Subcutaneous abdominal adipose tissue (tissue), 5 donors: Measurements from ENCODE around the gene MRPL14.

ENCODE experiments used
- H3K27ac ChIP-seq: one replicate; pipeline ENCODE4 v1.7.0; 2013; ENCODE audit warnings: low read depth, mild to moderate bottlenecking, inconsistent platforms, low read length, moderate library complexity
- H3K27me3 ChIP-seq, 5 donors: one replicate each; pipeline ENCODE4 v1.7.0; 2013; ENCODE audit warnings: low read length in 5 of 5, inconsistent platforms in 1 of 5; ENCODE audit not compliant: control insufficient read depth in 5 of 5, insufficient read depth in 4 of 5
- H3K36me3 ChIP-seq, 5 donors: one replicate each; pipeline ENCODE4 v1.7.0; 2013; ENCODE audit warnings: low read length in 5 of 5; ENCODE audit not compliant: control insufficient read depth in 5 of 5, insufficient read depth in 5 of 5
- H3K4me1 ChIP-seq, 5 donors: one replicate each; pipeline ENCODE4 v1.7.0; 2013; ENCODE audit warnings: low read length in 5 of 5, mild to moderate bottlenecking in 3 of 5, moderate library complexity in 1 of 5; ENCODE audit not compliant: control insufficient read depth in 5 of 5, insufficient read depth in 5 of 5
- H3K4me3 ChIP-seq, 5 donors: one replicate each; pipeline ENCODE4 v1.7.0; 2013; ENCODE audit warnings: low read length in 5 of 5, low read depth in 1 of 5
- H3K9ac ChIP-seq, 5 donors: one replicate each; pipeline ENCODE4 v1.7.0; 2013; ENCODE audit warnings: low read length in 5 of 5, mild to moderate bottlenecking in 4 of 5, moderate library complexity in 3 of 5
- H3K9me3 ChIP-seq, 5 donors: one replicate each; pipeline ENCODE4 v1.7.0; 2013; ENCODE audit warnings: low read length in 5 of 5; ENCODE audit not compliant: control insufficient read depth in 5 of 5
- donor health status: healthy.
- donor health status: healthy.
- donor health status: healthy.
- donor health status: healthy.
- donor health status: healthy.

MRPL14 gene

DNA sequence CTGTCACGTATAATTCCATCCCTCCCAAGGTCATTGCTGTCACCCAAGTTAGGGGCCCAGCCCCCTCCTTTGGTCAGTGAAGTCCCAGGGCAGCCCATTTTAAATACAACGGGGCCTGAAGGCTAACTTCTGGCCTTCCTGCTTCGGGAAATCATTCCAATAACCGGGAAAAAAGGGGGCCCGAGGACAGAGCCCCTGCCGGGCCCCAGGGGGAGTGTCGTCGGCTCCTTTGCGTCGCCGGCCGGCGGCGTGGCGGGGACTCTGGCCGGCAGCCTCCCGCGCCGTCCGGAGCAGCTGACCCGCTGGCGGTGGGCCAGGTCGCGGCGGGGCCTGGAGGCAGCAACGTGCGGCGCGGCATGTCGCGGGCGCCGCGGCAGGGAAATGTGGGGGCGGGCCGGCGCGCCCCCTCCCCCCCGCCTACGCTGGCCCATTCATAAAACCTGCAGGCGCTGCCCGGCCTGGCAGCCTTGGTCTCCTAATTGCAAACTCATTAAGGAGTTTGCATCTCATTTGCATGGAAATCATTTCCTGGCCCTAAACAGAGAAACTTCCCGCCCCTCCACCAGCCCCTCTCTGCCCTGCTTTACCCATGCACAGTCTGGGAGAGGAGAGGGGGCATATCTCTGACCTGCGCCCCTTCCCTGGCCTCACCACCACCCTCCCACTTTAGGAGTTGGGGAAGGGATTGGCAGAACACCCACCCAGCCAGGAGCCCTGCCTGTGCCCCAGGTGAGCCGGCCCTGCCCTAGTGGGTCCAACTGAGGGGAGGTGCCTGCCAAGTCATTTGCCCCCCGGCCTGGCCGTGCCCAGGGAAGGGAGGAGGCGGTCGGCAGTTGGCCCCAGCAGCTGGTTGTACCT is 50.7 kb downstream of the MRPL14 start:
- no peak overlapping the region for H3K27ac ChIP-seq

DNA sequence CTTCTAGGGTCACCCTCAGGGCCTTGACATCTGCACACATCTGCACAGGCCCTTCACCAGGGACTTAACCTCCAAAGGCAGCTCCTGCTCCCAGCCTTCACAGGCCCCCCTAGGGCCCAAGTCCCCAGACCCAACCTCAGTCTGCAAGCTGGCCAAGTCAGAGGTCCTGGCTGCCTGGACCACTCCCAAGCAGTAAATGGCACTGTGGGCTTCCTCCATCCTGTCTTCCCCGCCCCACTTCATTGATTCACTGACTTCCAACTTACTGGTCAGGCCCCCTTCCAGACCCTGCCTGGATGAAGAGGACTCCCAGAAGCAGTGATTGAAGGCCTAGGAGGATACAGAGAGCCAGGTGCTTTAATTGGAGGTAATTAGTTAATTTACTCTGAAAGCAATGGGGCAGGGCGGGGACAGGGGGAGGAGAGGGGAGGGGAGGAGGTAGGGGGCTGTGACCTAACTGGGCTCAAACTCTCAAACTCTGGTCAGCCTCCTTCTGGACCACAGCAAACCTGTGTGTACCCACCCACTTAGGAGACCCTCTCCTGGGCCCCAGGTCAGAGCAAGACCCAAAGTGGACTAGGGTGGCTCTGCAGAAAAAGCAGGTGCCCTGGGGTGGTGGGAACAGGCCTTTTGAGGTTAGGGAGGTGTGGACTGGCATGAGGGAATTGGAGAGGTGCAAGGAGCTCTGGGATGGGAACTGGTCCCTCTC is 51.5 kb downstream of the MRPL14 start:
- H3K27me3 ChIP-seq: peaks cover 0 to 3% (median 0%) of the 10 kb centered on the region in 5 donors
- H3K36me3 ChIP-seq: no peaks in the 10 kb centered on the region
- H3K9ac ChIP-seq: no peak overlapping the region
- no peak overlapping the region for H3K27ac ChIP-seq
- peaks cover 2 to 31% (median 27%) of the 10 kb centered on the region in 5 donors for H3K4me1 ChIP-seq
- H3K4me3 ChIP-seq: peak overlapping the region in 1 of 5 donors; percentile 41
- H3K9me3 ChIP-seq: no peaks in the 10 kb centered on the region

More for the DNA sequence above, 50.7 kb downstream of the MRPL14 start:
- Histone ChIP-seq H3K9me3 (no peaks in the 10 kb centered on the region), H3K9ac (peak overlapping the region in 1 of 5 donors; percentile 45), H3K4me1 (peaks cover 2 to 31% (median 27%) of the 10 kb centered on the region in 5 donors), H3K36me3 (no peaks in the 10 kb centered on the region), H3K27me3 (peaks cover 0 to 3% (median 0%) of the 10 kb centered on the region in 5 donors), H3K4me3 (peak overlapping the region in 2 of 5 donors; percentile 6 to 41)

DNA sequence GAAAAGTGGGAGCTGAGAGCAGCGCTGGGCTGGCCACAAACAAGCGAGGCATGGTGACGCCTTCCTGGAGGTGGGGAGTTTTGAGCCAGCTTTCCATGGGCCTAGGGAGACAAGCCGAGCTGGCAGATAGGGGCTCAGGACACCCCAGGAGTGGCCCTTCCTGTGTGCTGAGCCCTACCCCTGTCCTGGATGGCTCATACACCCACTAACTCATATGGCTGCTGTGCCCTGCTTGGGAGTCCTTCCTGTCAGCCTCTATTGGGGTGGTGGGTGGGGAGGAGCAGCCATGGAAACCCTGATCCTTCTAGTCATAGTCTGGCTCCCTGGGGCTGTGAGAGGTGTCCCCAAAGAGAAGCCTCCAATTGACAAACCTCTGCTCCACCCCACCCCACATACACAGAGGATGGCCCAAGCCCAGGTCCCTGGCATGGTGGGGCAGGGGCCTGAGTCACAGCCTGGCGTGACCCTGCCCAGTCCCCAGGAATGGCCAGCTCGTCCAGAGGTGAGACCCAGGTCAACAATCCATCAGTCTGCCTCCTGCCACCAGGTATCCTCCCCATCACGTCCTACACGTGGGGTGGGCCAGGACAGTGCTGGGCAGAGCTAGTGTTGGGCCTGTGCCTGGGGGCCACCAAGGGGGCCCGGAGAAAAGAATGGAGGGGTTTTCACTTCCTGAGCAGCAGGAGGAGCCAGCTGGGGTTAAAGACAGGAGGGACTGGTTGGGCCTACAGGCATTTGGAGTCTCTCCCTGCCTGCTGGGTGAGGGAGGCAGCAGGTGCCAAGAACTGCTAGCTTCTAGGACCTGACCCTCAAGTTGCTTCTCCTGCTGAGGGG is 52.2 kb downstream of the MRPL14 start:
- H3K9me3 ChIP-seq: no peaks in the 10 kb centered on the region
- H3K27me3 ChIP-seq: peaks cover 0 to 3% (median 0%) of the 10 kb centered on the region in 5 donors
- H3K36me3 ChIP-seq: no peaks in the 10 kb centered on the region
- H3K9ac ChIP-seq: peak overlapping the region in 1 of 5 donors; percentile 27
- peak overlapping the region in 1 of 5 donors; percentile 4 for H3K4me3 ChIP-seq
- no peak overlapping the region for H3K27ac ChIP-seq
- peaks cover 2 to 31% (median 27%) of the 10 kb centered on the region in 5 donors for H3K4me1 ChIP-seq

DNA sequence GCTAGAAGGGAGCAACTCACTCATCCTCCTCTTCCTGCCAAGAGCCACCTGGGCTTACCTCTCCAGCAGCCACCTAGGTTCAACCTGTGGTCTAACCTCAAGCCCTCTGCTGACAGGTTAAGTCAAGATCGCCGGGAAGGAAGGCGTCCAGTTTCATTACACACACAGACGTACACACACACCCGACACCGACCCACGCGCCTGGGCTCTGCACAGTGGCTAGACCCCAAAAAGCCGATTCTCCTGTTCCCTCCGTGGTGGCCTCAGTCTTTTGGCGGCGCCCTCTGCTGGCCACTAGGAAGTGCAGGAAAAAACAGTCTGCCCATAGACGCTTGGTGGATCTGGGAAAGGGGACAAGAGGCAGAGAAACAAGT is 52.8 kb downstream of the MRPL14 start:
- Histone ChIP-seq H3K36me3 (no peaks in the 10 kb centered on the region), H3K9ac (peak overlapping the region in 1 of 5 donors; percentile 27), H3K9me3 (no peaks in the 10 kb centered on the region), H3K27me3 (peaks cover 0 to 3% (median 0%) of the 10 kb centered on the region in 5 donors), H3K4me1 (peaks cover 2 to 31% (median 27%) of the 10 kb centered on the region in 5 donors), H3K4me3 (peak overlapping the region in 4 of 5 donors; percentile 4 to 37 (median 19)), H3K27ac (no peak overlapping the region)

DNA sequence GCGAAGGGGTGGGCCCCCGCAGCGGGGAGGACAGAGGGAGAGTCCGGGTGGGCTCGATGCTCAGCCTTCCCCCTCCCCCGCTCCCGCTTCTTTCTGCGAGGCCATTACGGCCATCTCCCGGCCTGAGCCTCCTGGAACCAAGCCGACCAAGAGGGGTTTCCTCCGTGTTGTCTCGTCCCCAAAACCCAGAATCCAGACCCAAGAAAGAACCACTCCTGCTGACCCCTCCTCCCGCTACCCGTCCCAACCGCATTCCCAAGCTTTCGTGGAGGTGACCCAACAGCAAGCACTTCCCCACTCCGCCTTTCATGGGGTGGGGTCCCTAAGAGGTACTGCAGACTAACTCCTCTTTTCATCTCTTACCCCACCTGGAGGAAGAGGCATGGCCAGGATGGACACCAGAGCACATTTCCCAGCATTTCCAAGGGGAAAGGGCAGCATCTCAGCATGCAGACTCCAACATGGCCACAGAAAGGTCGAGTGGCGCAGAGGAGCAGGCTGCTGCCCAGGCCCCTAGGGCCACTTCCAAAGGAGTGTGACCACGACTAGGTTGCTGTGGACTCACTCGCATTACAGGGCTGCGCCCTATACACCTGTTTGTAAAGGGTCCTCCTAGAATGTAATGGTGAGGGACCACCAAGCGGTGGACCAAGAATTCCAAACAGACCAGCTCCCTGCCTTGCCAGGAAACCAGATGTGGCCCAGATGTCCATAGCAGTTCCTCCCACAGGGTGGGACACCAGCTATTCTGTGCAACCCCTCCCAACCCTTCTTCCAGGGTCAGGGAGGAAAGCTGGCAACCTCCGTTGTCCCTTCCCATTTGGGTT is 53.4 kb downstream of the MRPL14 start:
- Histone ChIP-seq H3K27me3 (peaks cover 0 to 3% (median 0%) of the 10 kb centered on the region in 5 donors), H3K9me3 (no peaks in the 10 kb centered on the region), H3K9ac (peak overlapping the region in 1 of 5 donors; percentile 27), H3K36me3 (no peaks in the 10 kb centered on the region), H3K4me1 (peaks cover 2 to 31% (median 27%) of the 10 kb centered on the region in 5 donors), H3K4me3 (peak overlapping the region; percentile 30 to 73 (median 49)), H3K27ac (no peak overlapping the region)

DNA sequence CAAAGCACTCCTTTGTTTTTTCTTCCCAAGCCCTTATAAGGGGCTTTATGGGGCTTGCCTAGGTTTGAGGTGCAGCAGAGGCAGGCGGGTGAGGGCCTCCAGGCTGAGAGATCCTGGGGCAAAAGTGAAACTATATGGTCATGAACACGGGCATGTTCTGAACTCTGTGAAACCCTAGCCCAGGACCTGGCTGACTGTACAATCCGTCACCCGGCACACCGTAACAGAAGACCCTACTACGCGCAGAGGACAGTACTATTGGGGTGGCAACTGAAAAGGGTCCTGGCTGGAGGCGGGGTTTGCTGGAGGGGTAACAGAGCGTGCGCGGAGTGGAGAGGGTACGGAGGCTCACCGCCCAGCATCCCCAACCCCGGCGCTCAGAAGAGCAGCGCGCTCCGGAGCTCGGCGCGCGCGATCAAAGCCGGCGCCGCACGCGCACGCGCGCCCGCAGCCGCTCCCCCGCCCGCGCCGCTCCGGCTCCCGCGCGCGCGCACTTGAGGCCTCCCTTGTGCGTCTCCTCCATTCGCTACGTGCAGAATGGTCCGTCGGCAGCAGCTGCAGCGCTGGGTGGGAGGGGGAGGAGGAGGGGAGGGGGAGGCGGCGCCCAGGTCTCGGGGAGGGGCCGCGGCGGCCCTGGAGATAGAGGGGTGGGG is 54.2 kb downstream of the MRPL14 start:
- H3K27ac ChIP-seq: no peak overlapping the region

DNA sequence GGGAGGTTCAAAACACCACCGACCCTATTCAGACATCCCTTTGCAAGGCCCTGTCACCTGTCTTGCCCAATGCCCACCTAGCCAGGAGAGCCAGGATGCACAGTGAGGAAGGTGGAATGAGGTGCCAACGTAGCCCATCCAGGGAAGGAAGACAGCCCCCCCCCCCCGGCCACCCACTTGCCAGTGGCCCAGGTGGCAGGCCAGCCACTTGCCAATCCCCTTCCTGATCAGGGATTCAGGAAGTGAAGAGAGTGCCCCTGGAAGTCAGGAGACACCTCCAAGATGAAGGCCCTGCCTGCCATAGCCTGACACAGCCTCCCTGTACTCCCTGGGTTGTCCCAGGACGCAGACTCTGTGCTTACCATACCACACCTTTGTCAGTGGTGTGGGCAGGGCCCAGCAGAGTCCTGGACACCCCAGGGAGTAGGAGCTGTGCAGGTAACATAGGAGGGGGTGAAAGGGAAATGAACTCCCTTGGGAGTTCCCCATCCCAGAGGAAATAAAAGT is 54.7 kb downstream of the MRPL14 start:
- H3K36me3 ChIP-seq: no peaks in the 10 kb centered on the region
- H3K27me3 ChIP-seq: peaks cover 0 to 3% (median 0%) of the 10 kb centered on the region in 5 donors
- H3K27ac ChIP-seq: no peak overlapping the region
- H3K9ac ChIP-seq: peak overlapping the region in 2 of 5 donors; percentile 59 to 65
- peaks cover 2 to 31% (median 27%) of the 10 kb centered on the region in 5 donors for H3K4me1 ChIP-seq
- H3K9me3 ChIP-seq: no peaks in the 10 kb centered on the region
- H3K4me3 ChIP-seq: peak overlapping the region in 4 of 5 donors; percentile 68 to 83 (median 72)

More for the DNA sequence above, 54.2 kb downstream of the MRPL14 start:
- Histone ChIP-seq H3K4me1 (peaks cover 2 to 31% (median 27%) of the 10 kb centered on the region in 5 donors), H3K9ac (peak overlapping the region in 2 of 5 donors; percentile 59 to 65), H3K36me3 (no peaks in the 10 kb centered on the region), H3K27me3 (peaks cover 0 to 3% (median 0%) of the 10 kb centered on the region in 5 donors), H3K4me3 (peak overlapping the region; percentile 65 to 83 (median 70)), H3K9me3 (no peaks in the 10 kb centered on the region)

DNA sequence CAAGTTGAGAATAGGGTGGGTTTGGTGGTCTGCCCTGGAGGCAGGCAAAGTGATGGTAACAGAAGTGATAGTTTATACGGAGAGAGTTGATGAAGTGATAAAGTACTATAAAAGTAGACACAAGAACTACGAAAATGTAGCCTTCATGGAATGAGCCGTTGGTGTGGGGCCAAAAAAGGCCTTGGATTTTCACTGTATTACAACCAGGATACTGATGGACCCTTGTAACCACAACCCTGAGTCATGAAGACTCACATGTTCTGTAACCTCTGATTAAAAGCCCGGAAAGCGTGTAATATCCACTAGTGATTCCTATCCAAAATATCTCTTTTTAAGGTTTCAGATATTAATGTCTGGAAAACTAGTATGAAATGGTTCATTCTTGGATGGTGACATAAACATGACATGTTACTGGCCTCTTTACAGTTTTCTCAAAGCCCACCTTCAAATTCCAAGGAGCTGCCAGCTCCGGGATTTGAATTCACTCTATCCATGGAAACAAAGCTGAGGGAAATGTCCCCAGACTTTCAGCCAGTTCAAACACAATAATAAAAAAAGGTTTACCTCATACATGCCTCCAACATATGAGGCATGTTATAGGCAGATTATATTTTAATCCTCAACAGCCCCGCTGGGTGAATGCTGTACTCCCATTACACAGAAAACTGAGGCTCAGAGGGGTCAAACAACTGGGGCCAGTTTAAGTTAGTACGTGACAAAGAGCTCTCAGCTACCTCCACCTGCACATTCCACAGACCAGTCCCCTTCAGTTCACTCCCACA is 55.4 kb downstream of the MRPL14 start:
- H3K27me3 ChIP-seq: peaks cover 0 to 2% (median 0%) of the 10 kb centered on the region in 5 donors
- no peaks in the 10 kb centered on the region for H3K36me3 ChIP-seq
- H3K27ac ChIP-seq: no peak overlapping the region
- no peaks in the 10 kb centered on the region for H3K9me3 ChIP-seq
- H3K4me3 ChIP-seq: no peak overlapping the region
- no peak overlapping the region for H3K9ac ChIP-seq
- peaks cover 2 to 29% (median 26%) of the 10 kb centered on the region in 5 donors for H3K4me1 ChIP-seq
